GM19328 (cell line): Measurements from ENCODE around the gene MCEMP1.

Experiments used
- ATAC-seq: cut with Tn5 transposase; IDR thresholded peaks from one replicate; pipeline ENCODE4 v1.9.1; 2021; ENCODE audit warnings: mild to moderate bottlenecking, moderate library complexity; ENCODE audit not compliant: unreplicated experiment

The MCEMP1 gene, protein sequence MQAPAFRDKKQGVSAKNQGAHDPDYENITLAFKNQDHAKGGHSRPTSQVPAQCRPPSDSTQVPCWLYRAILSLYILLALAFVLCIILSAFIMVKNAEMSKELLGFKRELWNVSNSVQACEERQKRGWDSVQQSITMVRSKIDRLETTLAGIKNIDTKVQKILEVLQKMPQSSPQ

DNA sequence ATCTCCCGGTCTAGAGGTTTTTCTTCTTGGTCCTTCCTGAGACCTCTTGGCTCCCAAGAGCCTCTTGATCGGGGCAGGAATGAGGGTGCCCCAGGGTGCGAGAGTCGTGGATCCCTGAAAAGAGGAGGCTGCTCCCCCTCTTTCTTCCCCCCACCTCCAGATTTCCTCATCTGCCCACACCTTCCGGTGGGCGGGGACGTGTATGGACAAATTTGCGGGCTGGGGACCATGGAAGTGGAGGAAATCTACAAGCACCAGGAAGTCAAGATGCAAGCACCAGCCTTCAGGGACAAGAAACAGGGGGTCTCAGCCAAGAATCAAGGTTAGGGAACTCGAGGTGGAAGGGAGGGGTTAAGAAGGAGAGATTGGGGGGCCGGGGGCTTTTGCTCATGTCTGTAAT lies at the start of gene MCEMP1:
TSS of gene MCEMP1 (plus strand) at position 237 of the 400 bp plus-strand sequence. CDS start at position 268, 31 bp downstream.
- no peak for ATAC-seq

DNA sequence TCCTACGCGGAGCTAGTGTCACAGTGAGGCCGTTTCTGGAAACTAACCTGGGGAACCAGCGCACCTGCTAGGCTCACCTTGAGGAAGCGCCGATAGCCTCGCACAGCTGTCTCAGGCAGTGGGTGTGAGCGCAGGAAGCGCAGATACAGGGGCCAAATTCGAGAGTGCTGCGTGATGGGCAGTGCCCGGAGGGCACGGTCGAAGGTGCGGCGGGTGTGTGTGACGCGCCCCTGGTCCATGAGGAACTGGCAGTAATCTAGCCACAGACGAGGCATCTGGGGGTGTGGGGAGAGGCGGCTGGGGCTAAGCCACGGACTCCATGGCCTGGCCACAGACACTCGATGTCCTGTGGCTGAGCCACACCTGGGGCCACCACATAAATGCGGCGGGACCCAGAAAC lies 49.7 kb upstream of the MCEMP1 start:
- ATAC-seq = no peak

DNA sequence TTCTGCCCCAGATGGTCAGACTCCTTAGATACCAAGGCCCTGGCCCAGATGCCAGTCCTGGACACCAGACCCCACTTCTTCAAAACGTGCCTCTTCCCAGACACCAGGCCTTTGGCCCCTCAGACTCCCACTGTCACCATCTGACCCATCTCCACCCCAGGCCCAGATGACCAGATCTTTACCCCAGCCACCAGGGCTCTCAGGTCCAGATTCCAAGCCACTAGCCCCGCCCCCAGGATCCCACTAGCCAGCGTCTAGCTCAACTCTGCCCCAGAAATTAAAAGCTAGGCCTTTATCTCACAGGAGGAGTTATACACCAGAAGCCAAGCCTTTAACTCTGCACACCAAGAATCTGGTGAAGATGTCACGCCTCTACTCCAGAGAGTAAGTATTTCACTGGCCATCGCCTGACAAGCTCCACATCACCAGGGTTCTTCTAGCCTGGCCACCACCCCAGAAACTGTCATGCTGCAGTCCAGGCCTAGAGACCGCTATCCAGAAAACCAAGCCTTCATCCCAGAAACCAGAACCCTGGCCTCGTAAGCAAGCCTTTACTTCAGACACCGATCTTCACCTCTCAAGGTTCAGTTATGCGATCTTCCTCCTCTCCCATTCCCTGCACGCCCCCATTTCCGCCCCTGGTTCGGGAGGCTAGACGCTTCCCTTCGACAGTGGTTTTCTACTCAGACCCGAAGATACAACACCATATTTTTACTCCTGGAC lies 48.1 kb upstream of the MCEMP1 start:
- ATAC-seq = no peak

GRCh38 chr19:7629347-7630054 lies 47.4 kb upstream of the MCEMP1 start, which contains the start of the genes PET100 and XAB2:
Gene PET100 (plus strand): TSS chr19:7629793. CDS start chr19:7629834, 41 bp downstream.
Gene XAB2 (minus strand): TSS chr19:7629545. CDS start chr19:7629527, 18 bp downstream.
- ATAC-seq = peak; percentile 92

DNA sequence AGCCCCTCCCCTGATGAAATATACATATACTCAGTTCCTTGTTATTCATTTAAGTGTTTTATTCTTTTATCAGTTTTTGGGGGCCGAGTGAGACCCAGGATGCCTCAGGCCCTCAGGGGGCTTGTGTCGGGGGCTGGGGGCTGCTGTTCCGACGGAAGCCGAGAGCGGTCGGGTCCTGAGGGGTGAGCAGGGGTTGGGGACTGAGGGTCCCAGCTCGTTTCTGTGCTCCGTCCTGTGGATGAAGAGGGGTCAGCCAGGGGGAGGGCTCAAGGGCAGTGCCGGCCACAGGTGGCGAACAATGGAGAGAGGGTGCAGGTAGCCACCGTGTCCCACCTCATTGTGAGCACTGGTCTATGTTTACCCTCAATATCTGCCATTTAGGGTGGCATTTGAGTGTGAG lies 45.3 kb upstream of the MCEMP1 start:
- ATAC-seq = no peak

GRCh38 chr19:7632340-7633203 lies 44.3 kb upstream of the MCEMP1 start:
- ATAC-seq = no peak

GRCh38 chr19:7633698-7634097 lies 43.2 kb upstream of the MCEMP1 start, which contains the start of gene PCP2:
Gene PCP2 (minus strand): TSS chr19:7633719. CDS start chr19:7633457, 262 bp downstream.
- ATAC-seq = no peak

- no peak for ATAC-seq
These were observed 41.2 kb upstream of the MCEMP1 start for GRCh38 chr19:7635670-7636069.

DNA sequence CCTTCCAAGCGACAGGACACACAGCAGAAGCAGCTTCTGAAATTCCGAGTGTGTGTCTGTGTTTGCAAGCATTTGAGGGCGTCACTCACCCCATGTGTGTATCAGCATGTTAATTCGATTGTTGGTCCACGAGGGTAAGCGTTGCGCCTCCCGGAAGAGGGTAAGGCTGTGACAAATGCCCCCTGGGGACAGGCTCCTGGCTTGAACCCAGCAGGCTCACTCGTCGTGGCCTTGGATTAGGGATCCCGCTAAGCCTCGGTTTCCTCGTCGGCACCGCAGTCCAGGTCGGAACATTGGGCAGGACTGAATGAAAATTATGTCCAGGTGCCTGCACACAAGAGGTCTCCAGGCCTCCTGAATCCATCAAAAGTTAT lies 40.6 kb upstream of the MCEMP1 start:
- ATAC-seq = no peak

- ATAC-seq = peak; percentile 61
These were observed 40.1 kb upstream of the MCEMP1 start, which contains the start of gene STXBP2 for GRCh38 chr19:7636691-7637373. Gene STXBP2 (plus strand): TSS chr19:7637110. CDS start chr19:7637150, 40 bp downstream.

DNA sequence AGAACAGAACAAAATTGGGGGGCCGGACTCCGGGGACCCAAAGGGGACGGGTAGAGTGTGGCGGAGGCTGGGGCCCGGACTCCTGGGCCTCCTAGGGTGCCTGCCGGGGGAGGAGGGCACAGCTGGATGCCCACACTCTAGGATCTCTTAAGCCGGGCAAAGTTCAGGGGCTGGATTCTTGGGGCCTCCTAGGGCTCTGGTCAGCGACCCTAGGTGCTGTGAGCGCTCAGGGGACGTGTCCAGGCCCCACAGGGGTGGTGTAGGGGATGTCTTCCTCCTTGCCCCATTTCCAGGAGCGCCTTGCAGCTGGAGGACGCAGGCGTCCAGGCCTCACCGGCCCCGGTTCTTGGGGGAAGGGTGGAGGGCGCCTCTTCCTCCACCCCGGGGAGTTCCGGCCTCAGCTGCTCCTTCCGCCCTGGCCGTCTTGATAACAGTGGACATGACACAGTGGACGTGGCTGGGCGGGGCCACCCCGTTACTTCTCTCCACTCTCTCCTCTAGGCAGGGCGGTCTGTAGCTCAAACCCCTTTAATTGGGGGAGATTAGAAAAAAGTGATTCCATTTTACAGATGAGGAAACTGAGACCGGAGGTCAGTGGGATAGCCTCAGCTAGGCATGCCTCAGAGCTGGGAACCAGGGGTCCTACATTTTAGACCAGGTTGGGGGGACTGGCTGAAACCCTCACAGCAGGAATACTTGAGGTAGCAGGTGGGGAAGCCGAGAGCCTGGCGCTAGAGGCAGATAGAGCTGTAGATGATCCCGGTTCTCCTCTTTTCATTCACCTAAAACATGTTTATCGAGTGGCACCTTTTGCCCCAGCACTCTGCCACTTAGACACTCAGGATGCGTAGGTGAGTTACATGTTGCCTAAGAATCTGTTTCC lies 39.3 kb upstream of the MCEMP1 start:
- ATAC-seq = peak; percentile 15

DNA sequence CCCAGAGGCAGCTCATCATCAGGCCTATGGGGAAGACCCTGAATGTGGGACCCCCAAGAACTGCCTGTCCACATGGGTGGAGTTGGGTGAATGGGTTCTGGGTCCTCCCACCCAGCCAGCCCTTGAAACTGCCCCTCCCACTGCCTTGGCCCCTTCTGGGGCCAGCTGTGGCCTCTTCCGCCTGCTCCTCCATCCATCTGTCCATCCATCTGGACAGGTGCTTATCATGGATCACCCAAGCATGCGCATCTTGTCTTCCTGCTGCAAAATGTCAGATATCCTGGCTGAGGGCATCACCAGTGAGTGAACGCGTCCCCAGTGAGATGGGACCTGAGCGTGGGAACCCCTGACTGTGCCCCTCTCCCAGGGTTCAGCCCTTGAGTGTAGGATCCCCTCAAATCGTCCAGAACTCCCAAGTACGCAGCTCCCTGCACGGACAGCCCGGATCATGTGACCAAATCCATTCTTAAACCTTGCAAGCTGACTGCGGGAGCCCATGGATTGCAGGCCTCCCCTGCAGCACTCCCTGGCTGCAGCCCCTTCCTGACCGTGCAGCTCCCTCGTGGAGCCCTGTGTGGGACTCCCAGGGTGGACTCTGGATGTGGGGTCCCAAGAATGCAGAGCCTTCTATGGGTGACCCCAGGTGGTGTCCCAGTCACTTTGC lies 38.0 kb upstream of the MCEMP1 start:
- no peak for ATAC-seq

- ATAC-seq = no peak
These were observed 37.0 kb upstream of the MCEMP1 start for GRCh38 chr19:7639863-7640348.

DNA sequence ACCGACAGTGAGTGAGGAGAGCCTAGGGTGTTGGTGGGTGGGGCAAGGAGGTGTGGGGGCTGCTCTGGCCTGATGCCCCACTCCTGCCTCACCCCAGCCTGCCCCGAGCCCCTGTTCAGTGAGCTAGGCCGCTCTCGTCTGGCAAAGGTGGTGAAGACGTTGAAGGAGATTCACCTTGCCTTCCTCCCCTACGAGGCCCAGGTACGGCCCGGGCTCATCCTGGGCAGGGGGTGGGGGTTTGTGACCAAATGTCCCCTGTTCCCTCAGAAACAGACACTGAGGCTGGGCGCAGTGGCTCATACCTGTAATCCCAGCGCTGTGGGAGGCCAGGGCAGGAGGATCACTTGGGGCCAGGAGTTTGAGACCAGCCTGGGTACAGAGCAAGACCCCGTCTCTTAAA lies 36.1 kb upstream of the MCEMP1 start:
- no peak for ATAC-seq

- ATAC-seq = no peak
These were observed 35.3 kb upstream of the MCEMP1 start for GRCh38 chr19:7641290-7642276.

DNA sequence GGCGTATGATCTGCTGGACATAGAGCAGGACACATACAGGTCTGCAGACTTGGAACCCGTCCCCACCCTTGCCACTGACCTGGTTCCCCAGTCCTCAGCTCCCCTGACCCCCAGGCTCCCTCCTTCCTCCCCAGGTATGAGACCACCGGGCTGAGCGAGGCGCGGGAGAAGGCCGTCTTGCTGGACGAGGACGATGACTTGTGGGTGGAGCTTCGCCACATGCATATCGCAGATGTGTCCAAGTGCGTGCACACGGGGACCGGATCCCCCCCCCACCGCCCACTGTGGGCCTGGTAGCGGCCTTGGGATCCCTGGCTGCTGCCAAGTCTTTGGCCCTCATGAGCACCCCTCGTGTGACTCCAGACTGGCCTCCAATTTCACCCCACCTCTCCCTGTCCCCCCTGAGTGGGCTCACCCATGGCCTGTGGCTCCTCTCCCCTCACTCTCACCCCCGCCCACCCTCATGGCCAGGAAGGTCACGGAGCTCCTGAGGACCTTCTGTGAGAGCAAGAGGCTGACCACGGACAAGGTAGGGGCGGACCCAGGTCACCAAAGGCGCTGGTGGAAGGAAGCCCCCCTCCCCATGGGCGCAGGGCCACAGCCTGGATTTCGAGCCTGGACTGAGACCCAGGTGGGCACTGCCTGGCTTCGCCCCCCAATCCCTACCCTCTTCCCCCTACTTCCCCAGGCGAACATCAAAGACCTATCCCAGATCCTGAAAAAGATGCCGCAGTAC lies 34.4 kb upstream of the MCEMP1 start:
- no peak for ATAC-seq

DNA sequence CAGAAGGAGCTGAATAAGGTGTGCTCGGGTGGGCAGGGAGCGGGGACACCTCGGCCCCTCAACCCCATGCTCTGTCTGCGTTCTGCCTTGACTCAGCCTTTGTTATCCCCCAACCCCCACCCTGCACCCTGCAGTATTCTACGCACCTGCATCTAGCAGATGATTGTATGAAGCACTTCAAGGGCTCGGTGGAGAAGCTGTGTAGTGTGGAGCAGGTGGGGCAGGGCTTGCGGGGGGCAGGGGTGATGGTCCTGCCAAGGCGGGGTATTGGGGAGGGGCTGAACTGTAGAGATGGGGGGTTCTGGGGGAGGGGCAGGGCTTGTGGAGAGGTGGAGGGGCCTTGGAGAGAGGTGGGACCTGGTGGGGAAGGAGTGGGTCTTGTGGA lies 33.9 kb upstream of the MCEMP1 start:
- no peak for ATAC-seq
